CD14-positive monocyte (primary cell): Measurements from ENCODE around the gene CILP2. TPM values are rescaled to one million over a fixed set of nuclear protein-coding genes. Genes with fewer than 3 reads are reported as not detected.

Source experiments
- DNase-seq, 3 donors: peaks; one replicate each; pipeline ENCODE4 v3.0.0-alpha.2; 2011 to 2022
- H2AFZ ChIP-seq: 2 replicates; pipeline ENCODE4 v1.6.0; 2012; ENCODE audit warnings: mild to moderate bottlenecking, low read depth, low read length, inconsistent platforms; ENCODE audit not compliant: insufficient read depth, poor library complexity, severe bottlenecking
- H3K27ac ChIP-seq, 2 donors: 1 replicate in 1 of 2; 2 replicates in 1 of 2; pipeline ENCODE4 v1.5.1; 2012 to 2013; ENCODE audit warnings: low read length in 2 of 2, control low read depth in 1 of 2, inconsistent platforms in 1 of 2, low read depth in 1 of 2, mild to moderate bottlenecking in 1 of 2
- H3K27me3 ChIP-seq, 2 donors: one replicate each; pipeline versions ENCODE4 v1.6.0 to v1.6.1; 2011 to 2013; ENCODE audit warnings: low read length in 2 of 2; ENCODE audit not compliant: control insufficient read depth in 2 of 2, insufficient read depth in 2 of 2
- H3K36me3 ChIP-seq, 2 donors: replicated peaks in 1 of 2; 1 replicate in 1 of 2; 2 replicates in 1 of 2; pipeline versions ENCODE4 v1.5.1 to v1.6.1; 2012 to 2013; ENCODE audit warnings: low read length in 2 of 2, control low read depth in 1 of 2, inconsistent platforms in 1 of 2, mild to moderate bottlenecking in 1 of 2; ENCODE audit not compliant: insufficient read depth in 2 of 2, control insufficient read depth in 1 of 2
- H3K4me1 ChIP-seq, 2 donors: 1 replicate in 1 of 2; 2 replicates in 1 of 2; pipeline versions ENCODE4 v1.5.1 to v1.6.1; 2012 to 2013; ENCODE audit warnings: low read length in 2 of 2, control low read depth in 1 of 2, inconsistent platforms in 1 of 2, mild to moderate bottlenecking in 1 of 2, moderate library complexity in 1 of 2; ENCODE audit not compliant: insufficient read depth in 2 of 2, control insufficient read depth in 1 of 2
- H3K4me2 ChIP-seq: replicated peaks from 2 replicates; pipeline ENCODE3; 2012; ENCODE audit warnings: low read length, moderate library complexity, mild to moderate bottlenecking; ENCODE audit not compliant: poor library complexity, severe bottlenecking; ENCODE audit errors: extremely low read depth
- H3K4me3 ChIP-seq, 3 experiments: fragments of 200-600 bp in 1 of 3; sonication (generic) in 1 of 3; replicated peaks in 1 of 3; 1 replicate in 2 of 3; 2 replicates in 1 of 3; pipeline ENCODE4 v1.5.1; 2011 to 2013; ENCODE audit warnings: low read length in 3 of 3, mild to moderate bottlenecking in 3 of 3, control low read depth in 2 of 3, low read depth in 2 of 3, inconsistent platforms in 1 of 3, moderate library complexity in 1 of 3
- H3K79me2 ChIP-seq: 2 replicates; pipeline ENCODE4 v1.6.0; 2012; ENCODE audit warnings: mild to moderate bottlenecking, control low read depth, inconsistent platforms, low read length, moderate library complexity; ENCODE audit not compliant: insufficient read depth
- H3K9ac ChIP-seq: 2 replicates; pipeline ENCODE4 v1.6.0; 2017; ENCODE audit warnings: low read length, mild to moderate bottlenecking; ENCODE audit not compliant: insufficient read depth, poor library complexity, severe bottlenecking
- H3K9me3 ChIP-seq, 2 donors: replicated peaks in 1 of 2; 1 replicate in 1 of 2; 2 replicates in 1 of 2; pipeline versions ENCODE4 v1.5.1 to v1.6.1; 2012 to 2013; ENCODE audit warnings: low read length in 2 of 2, control low read depth in 1 of 2; ENCODE audit not compliant: control insufficient read depth in 1 of 2, insufficient read depth in 1 of 2
- H4K20me1 ChIP-seq: 2 replicates; pipeline ENCODE4 v1.6.0; 2012; ENCODE audit warnings: mild to moderate bottlenecking, low read length, control low read depth, moderate library complexity; ENCODE audit not compliant: insufficient read depth
- H3K27ac Mint-ChIP-seq, 7 donors: one replicate each; pipeline ENCODE4 v1.8.0; 2020; ENCODE audit warnings: mild to moderate bottlenecking in 7 of 7, mixed read lengths in 7 of 7, moderate library complexity in 6 of 7, inconsistent platforms in 2 of 7
- H3K27me3 Mint-ChIP-seq, 3 donors: one replicate each; pipeline ENCODE4 v1.8.0; 2021 to 2022; ENCODE audit warnings: low read depth in 3 of 3, mild to moderate bottlenecking in 3 of 3, mixed read lengths in 3 of 3, moderate library complexity in 3 of 3, inconsistent platforms in 1 of 3
- H3K36me3 Mint-ChIP-seq, 2 donors: one replicate each; pipeline ENCODE4 v1.8.0; 2020; ENCODE audit warnings: mixed read lengths in 2 of 2, inconsistent platforms in 1 of 2, mild to moderate bottlenecking in 1 of 2
- H3K4me1 Mint-ChIP-seq: one replicate; pipeline ENCODE4 v1.8.0; 2020; ENCODE audit warnings: mild to moderate bottlenecking, mixed read lengths
- H3K4me3 Mint-ChIP-seq, 2 donors: one replicate each; pipeline ENCODE4 v1.8.0; 2020; ENCODE audit warnings: mild to moderate bottlenecking in 2 of 2, mixed read lengths in 2 of 2, moderate library complexity in 1 of 2
- H3K9me3 Mint-ChIP-seq, 7 donors: one replicate each; pipeline ENCODE4 v1.8.0; 2020 to 2022; ENCODE audit warnings: mixed read lengths in 7 of 7, mild to moderate bottlenecking in 6 of 7, moderate library complexity in 6 of 7, inconsistent platforms in 2 of 7
- WGBS: methylation state at CpG from one replicate; pipeline ENCODE4 v1.1.5; 2013; ENCODE audit warnings: missing lambda C conversion rate; ENCODE audit not compliant: insufficient coverage; 5-methylcytosine and 5-hydroxymethylcytosine counted together
- intact Hi-C, 2 donors: fragments of 100-400 bp; cut with micrococcal nuclease; formaldehyde crosslinking; loops; one replicate each; pipeline versions ENCODE4 v1.15.0 to v1.15.1; 2023
- polyA plus RNA-seq, 3 donors: library from polyadenylated mRNA; depleted of rRNA in 1 of 3; unstranded in 2 of 3; stranded (reverse) in 1 of 3; fragments of 300-500 nt in 2 of 3; fragments of >200 nt in 1 of 3; fragmentation: Illumina TruSeq in 2 of 3; gene quantifications; 1 replicate in 2 of 3; 2 replicates in 1 of 3; pipeline ENCODE4 v1.2.3, GENCODE V29; 2012 to 2021
- TF ChIP-seq, protein P1 (sequence below): fragments of 200-600 bp; IDR thresholded peaks from one replicate; pipeline ENCODE4 v1.8.0; 2022; ENCODE audit warnings: antibody characterized with exemption, mild to moderate bottlenecking

Gene CILP2
- polyA plus RNA-seq, 3 donors: 0.04 TPM; not detected in 2

- Histone ChIP-seq H3K4me1 (peaks cover 0 to 3% of the 10 kb centered on the region in 2 donors), H3K27ac (no peak overlapping the region), H3K79me2 (no peaks in the 10 kb centered on the region), H3K4me2 (no peak overlapping the region), H3K9me3 (peaks cover 0 to 6% of the 10 kb centered on the region in 2 donors), H3K4me3 (no peak overlapping the region), H2AFZ (no peak overlapping the region), H3K36me3 (no peaks in the 10 kb centered on the region), H4K20me1 (no peaks in the 10 kb centered on the region), H3K27me3 (no peaks in the 10 kb centered on the region), H3K9ac (no peak overlapping the region)
- intact Hi-C loops: no loop called here
- H3K27me3 Mint-ChIP-seq: peaks cover 2 to 4% (median 3%) of the 10 kb centered on the region in 3 donors
- peaks cover 6% of the 10 kb centered on the region for H3K4me1 Mint-ChIP-seq
- WGBS: 79% methylated on average over 6 of the region's 8 CpGs
- no peak for DNase-seq
- TF ChIP-seq, protein P1, sequence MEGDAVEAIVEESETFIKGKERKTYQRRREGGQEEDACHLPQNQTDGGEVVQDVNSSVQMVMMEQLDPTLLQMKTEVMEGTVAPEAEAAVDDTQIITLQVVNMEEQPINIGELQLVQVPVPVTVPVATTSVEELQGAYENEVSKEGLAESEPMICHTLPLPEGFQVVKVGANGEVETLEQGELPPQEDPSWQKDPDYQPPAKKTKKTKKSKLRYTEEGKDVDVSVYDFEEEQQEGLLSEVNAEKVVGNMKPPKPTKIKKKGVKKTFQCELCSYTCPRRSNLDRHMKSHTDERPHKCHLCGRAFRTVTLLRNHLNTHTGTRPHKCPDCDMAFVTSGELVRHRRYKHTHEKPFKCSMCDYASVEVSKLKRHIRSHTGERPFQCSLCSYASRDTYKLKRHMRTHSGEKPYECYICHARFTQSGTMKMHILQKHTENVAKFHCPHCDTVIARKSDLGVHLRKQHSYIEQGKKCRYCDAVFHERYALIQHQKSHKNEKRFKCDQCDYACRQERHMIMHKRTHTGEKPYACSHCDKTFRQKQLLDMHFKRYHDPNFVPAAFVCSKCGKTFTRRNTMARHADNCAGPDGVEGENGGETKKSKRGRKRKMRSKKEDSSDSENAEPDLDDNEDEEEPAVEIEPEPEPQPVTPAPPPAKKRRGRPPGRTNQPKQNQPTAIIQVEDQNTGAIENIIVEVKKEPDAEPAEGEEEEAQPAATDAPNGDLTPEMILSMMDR: no peak
- no peaks in the 10 kb centered on the region for H3K36me3 Mint-ChIP-seq
- H3K27ac Mint-ChIP-seq: peak overlapping the region in 1 of 7 donors; percentile 10
- H3K9me3 Mint-ChIP-seq: peaks cover 3 to 6% (median 5%) of the 10 kb centered on the region in 7 donors
- H3K4me3 Mint-ChIP-seq: no peak overlapping the region
Measured at GRCh38 chr19:19550485-19550929, 12.4 kb downstream of the CILP2 start.

DNA sequence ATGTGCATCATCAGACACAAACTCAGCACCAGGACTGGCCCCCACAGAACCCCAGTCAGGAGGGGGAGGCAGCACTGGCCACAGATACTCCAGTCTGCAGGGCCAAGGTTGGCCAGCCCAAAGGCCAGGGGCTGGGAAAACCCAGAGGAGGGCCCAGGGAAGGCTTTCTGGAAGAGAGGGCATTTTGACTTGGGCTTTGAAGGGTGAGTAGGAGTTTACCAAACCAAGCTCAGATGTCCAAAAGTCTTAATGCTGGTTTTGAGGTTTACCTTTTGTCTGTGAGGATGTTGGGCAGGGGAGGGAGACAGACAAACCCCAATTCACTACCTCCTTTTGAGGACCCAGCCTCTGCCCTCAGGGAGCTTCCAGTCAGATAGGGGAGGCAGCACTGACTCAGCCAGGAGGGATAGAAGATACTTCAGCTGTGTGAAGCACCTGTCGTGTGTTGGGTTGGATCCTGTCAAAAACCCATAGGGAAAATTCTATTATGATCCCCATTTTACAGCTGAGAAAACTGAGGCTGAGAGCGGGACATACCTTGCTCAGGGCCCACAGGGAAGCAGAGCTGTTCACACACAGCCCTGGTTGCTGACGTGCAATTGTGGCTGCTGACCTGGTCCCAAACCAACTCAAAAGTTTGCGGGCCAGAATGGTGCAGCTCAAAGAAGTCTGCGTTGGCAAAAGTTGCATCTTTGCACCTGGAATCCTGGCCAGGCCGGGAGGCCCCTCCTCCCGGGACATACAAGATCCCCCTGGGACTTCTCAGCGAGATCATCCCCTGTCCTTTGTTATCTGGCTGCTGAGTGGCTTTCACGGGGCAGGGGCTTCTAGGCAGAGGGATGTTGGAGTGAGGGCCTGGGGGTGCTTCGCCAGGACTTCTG, 13.1 kb downstream of the CILP2 start:
- Mint-ChIP-seq H3K9me3 (peaks cover 3 to 6% (median 5%) of the 10 kb centered on the region in 7 donors), H3K27me3 (peaks cover 2 to 4% (median 3%) of the 10 kb centered on the region in 3 donors), H3K36me3 (no peaks in the 10 kb centered on the region), H3K27ac (peak overlapping the region in 2 of 7 donors; percentile 10 to 30), H3K4me3 (no peak overlapping the region), H3K4me1 (peaks cover 6% of the 10 kb centered on the region)
- no peaks in the 10 kb centered on the region for H4K20me1 ChIP-seq
- no peak overlapping the region for H2AFZ ChIP-seq
- DNase-seq: no peak
- H3K4me1 ChIP-seq: peaks cover 0 to 3% of the 10 kb centered on the region in 2 donors
- H3K9me3 ChIP-seq: peaks cover 0 to 6% of the 10 kb centered on the region in 2 donors
- intact Hi-C loops: no loop called here
- H3K79me2 ChIP-seq: no peaks in the 10 kb centered on the region
- no peak overlapping the region for H3K9ac ChIP-seq
- 92% methylated on average over 10 of the region's 10 CpGs for WGBS
- H3K4me3 ChIP-seq: no peak overlapping the region
- H3K27me3 ChIP-seq: no peaks in the 10 kb centered on the region
- TF ChIP-seq, protein P1: no peak
- H3K27ac ChIP-seq: no peak overlapping the region
- no peak overlapping the region for H3K4me2 ChIP-seq
- H3K36me3 ChIP-seq: no peaks in the 10 kb centered on the region
